Activated CD8-positive, alpha-beta memory T cell treated with anti-CD3 and anti-CD28 coated beads for 48 hours (primary cell): ENCODE measurements around the gene PACSIN2.

Experiments used
- DNase-seq, 3 experiments: peaks; one replicate each; pipeline ENCODE4 v3.0.0-alpha.2; 2020; ENCODE audit warnings: low read depth in 2 of 3, low spot score in 2 of 3

PACSIN2 gene

GRCh38 chr22:42885446-42885845 is 129.5 kb downstream of the PACSIN2 start:
- DNase-seq = no peak

- no peak for DNase-seq
Observed at GRCh38 chr22:42884616-42885375, 130.2 kb downstream of the PACSIN2 start.

DNA sequence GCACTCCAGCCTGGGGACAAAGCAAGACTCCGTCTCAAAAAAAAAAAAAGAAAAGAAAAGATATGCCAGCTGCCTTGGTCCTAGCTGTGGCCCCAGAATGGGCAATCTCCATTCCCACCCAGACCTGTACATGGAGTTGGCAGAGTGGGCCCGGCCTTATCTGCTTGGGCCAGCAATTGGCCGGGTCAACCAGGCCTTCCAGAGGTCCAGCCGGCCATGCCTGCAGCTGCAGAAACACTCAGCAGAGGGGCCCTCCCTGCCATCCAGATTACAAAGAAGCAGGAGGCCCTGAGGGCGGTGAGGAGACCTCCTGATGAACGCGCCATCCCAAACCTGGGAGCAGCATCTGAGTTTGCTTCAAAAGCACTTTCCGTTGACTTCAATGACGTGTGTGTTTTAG is 131.0 kb downstream of the PACSIN2 start:
- no peak for DNase-seq

GRCh38 chr22:42883121-42883520 is 131.8 kb downstream of the PACSIN2 start:
- DNase-seq = no peak

- DNase-seq = no peak
Observed at GRCh38 chr22:42881982-42882656, 132.8 kb downstream of the PACSIN2 start.

- DNase-seq = no peak
Observed at GRCh38 chr22:42881298-42881697, 133.7 kb downstream of the PACSIN2 start.

DNA sequence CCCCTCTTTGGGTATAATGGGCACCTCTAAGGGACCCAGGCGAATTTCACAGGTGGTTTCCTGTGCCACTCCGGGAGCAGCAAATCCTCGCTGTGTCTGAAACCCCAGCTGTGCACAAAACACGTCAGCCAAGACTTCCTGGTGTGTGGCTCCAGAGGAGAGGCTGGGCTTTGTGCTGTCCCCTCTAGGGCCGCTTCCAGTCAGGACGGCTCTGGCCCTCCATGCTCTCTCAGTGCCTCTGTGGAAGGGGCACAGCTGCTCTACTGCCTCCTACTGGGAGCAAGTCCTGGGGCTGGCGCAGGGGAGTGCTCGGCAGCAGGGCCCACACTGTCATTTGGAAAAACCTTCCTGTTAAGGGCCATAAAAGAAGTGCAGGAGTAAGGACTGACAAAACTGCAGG is 134.1 kb downstream of the PACSIN2 start:
- no peak for DNase-seq

DNA sequence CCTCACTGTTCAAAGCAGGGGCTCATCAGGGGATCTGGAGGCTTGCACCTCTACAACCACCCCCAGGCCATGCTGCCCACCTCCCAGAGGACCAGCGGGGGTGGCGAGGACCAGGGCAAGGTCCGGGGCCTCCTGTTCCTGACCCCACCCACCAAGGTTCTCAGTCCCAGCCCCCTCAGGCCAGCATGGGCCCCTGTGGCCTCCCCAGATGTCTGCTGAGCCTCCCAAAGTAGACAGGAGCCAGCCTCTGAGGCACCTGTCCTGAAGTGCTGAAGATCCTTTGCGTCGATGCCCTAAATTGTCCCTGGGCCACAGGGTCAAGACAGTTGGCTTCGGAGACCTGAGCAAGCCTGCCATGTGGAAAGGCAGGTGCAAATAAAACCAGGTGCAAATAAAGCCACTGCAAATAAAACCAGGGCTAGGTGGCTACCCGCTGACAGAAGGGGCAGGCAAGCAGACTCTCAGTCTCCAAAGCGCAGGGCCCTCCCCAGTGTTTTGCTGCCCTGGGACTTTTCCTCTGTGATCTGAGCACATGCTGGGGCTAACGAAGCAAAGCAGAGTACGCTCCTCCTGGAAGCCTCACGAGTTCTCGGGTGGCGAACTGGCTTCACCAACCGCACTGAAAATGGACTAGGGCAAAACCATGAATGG is 135.5 kb downstream of the PACSIN2 start:
- DNase-seq = no peak

- no peak for DNase-seq
Observed at GRCh38 chr22:42878561-42879305, 136.2 kb downstream of the PACSIN2 start.

DNA sequence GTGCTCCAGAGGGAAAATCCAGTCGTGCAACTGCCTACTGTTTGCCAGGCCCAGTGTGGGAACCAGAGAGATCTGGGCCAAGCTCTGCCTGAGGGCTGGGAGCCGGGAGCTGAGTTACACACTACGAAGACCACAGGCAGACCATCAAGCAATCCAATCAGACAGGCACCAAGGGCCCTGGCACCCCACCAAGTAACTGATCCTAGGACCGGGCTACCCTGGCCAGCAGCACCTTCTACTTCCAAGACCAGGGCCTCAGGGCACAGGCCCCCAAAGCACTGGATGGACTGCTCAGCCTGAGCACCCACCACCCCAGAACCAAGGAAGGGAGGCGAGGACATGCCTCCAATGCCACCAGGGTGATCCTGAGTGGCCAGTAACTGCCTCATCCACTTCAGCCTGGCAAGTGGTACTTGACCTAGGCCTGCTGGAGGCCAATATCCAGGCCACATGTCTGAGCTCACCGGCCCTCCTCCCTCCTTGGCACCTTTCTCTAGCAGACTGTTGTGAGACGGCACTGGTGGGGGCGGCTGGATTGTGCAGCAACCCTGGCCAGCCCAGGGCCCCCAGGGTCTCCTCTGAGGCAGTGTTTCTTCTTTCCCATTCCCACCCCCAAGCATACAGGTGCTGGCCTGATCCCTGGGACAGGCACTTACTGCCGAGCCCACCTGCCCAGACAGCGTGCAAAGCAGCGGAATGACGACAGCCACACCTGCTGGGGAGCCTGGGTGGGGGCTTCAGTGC is 137.2 kb downstream of the PACSIN2 start:
- no peak for DNase-seq

GRCh38 chr22:42877158-42877557 is 137.8 kb downstream of the PACSIN2 start:
- DNase-seq = no peak

DNA sequence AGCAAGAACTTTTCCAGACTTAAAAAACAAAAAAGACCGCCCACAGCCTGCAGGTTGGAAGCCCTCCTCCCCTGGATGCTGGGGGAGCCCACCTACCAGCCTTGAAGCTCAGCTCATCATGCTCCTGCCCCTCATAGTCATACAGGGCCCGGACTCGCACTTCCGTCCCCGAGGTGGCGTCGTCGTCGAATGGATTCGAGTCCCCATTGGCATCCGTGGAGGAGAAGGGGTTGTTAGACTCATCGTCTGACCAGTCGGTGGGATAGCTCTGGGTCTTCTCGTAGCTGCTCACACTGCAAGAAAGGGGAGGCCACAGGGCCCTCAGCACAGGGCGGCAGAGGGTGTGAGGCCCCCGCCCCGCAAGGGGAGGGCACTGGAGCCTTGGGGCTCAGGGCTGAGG is 138.9 kb downstream of the PACSIN2 start:
- no peak for DNase-seq

GRCh38 chr22:42874010-42874409 is 140.9 kb downstream of the PACSIN2 start:
- no peak for DNase-seq

DNA sequence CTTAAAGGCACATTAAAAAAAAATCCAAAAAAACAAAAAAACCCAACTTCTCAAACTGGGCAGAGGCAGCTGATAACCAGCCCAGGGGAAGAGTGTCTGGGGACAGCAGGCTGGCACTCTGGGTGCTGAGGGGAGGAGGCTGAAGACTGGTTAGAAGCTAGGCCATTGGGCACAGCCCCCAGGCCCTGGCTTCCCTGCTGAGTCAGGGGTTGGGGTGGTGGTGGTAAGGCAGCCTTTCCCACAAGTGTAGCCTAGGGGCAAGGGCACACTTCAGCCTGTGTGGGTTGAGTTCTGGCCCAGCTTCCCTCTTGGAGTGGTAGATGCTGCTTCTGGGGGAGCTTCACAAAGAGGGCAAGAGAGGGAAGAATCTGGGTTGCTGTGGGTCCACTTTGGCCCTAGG is 141.6 kb downstream of the PACSIN2 start:
- no peak for DNase-seq

GRCh38 chr22:42872821-42873220 is 142.1 kb downstream of the PACSIN2 start:
- no peak for DNase-seq

DNA sequence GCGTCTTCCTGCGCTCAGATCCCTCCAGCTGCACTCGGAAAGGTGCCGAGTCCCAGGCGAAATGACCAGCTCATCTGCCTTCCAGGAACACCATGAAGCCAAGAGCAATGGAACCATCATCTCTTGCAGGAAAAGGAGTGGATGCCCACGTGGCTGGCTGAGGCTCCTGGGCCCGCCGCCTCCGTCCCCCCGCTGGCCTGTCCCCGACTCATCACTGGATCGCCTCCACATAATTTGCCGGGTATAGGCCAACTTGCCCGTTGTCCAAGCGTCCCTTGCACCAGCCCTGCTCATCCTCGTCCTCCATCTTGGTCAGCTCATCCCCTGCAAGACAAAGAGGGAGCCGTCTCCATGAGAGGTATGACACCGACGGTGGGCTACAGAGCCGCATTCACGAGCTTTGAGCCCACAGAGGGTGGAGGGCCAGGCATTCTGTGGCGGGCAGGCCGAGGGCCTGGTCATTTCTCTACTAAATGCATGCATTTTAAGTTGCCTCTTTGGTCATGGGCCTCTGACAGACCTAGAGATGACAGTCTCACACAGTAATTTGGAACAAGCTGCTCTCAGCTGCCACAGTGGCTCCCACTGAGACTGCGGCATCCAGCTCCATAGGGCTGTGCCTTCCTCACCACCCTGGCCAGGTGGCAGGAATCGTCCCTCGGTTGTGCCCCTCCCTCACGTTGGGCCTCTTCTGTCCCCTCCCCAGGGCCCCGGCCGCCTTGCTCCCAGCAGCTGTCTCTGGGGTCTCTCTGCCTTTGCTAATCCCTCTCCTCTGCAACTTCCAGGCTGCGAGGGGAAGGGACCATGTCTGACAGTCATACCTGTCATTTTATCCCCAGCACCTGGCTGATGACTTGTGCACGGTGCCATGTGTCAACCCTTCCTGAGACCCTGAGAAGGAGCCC is 143.6 kb downstream of the PACSIN2 start:
- DNase-seq = no peak

DNA sequence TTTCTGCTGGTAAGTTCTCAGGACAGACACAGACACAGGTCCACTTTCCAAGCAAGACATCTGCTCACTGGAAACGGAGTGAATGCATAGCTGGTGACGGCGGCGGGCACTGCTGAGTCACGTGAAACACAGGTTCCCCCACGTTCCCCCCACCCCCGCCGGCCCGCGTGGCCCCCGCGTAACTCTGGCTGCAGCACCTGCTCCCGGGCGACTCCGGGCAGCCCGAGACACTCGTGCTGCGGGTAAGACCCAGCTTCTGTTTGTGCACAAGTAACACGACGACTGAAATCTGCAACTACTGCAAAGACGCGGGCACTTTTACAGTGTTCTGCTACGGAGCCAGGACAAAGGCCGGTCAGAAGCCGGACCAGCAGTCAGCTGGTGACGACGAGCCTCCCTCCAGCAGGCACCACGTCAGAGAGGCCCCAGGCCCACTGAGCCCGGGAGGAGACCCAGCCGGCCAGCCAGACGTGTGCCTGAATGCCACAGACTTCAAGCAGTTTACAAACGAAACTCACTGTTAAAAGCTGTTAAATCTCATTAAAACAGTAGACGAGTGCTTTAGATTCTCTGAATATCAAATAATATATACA is 145.0 kb downstream of the PACSIN2 start:
- DNase-seq = no peak

- no peak for DNase-seq
Observed at GRCh38 chr22:42869463-42869862, 145.5 kb downstream of the PACSIN2 start.

DNA sequence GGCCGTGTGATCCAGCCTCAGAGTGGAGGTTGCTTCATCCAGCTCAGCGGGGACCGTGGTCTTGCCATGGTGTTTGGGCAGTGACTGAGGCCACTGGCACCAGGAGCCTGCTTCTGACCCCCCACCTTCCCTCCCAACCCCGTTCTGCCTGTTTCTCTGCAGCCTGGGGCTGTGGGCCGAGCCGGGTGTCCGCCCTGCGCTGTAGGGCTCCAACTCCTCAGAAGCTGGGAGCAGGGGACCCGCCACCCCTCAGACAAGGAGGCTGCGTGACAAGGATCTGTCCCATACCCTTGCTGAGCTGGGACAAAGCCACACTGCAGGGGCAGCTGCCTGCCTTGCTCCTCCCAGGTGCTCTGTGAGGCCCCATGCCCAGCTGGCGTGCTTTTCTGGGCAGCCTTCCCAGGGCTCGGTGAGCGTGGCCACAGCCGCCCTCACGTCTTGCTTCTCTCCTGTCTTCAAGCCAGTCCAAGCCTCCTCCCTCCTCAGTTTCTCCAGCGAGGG is 146.1 kb downstream of the PACSIN2 start:
- DNase-seq = no peak
